Osteocyte (in vitro differentiated cells): ENCODE measurements around the gene GDF7. TPM values are rescaled to one million over a fixed set of nuclear protein-coding genes. Genes with fewer than 3 reads are reported as not detected.
A peak's percentile ranks its signal among the peaks of the same experiment; 100 is the strongest.

Experiments used
- DNase-seq: peaks from one replicate; pipeline ENCODE4 v3.0.0; 2021; ENCODE audit warnings: mixed read lengths; ENCODE audit not compliant: unreplicated experiment; ENCODE audit errors: extremely low spot score
- H3K27ac Mint-ChIP-seq: one replicate; pipeline ENCODE4 v1.8.0; 2021; ENCODE audit warnings: mild to moderate bottlenecking, mixed read lengths; ENCODE audit not compliant: unreplicated experiment
- H3K27me3 Mint-ChIP-seq: one replicate; pipeline ENCODE4 v1.8.0; 2021; ENCODE audit warnings: mixed read lengths; ENCODE audit not compliant: unreplicated experiment
- H3K36me3 Mint-ChIP-seq: one replicate; pipeline ENCODE4 v1.8.0; 2021; ENCODE audit warnings: mixed read lengths; ENCODE audit not compliant: unreplicated experiment
- H3K4me1 Mint-ChIP-seq: one replicate; pipeline ENCODE4 v1.8.0; 2021; ENCODE audit warnings: mixed read lengths; ENCODE audit not compliant: unreplicated experiment
- H3K4me3 Mint-ChIP-seq: one replicate; pipeline ENCODE4 v1.8.0; 2021; ENCODE audit warnings: mild to moderate bottlenecking, moderate library complexity, mixed read lengths; ENCODE audit not compliant: unreplicated experiment
- H3K9me3 Mint-ChIP-seq: one replicate; pipeline ENCODE4 v1.8.0; 2021; ENCODE audit warnings: mixed read lengths; ENCODE audit not compliant: unreplicated experiment
- long read RNA-seq: library from polyadenylated mRNA; unstranded; transcript quantifications from one replicate; pipeline ENCODE4 v2.0.0, GENCODE V29; 2021
- total RNA-seq: library from RNA; stranded (reverse); gene quantifications from 2 replicates; pipeline ENCODE4 v1.2.1, GENCODE V29; 2021
- TF ChIP-seq, protein P1 (sequence below): fragments of 200-600 bp; sonication (generic); IDR thresholded peaks from 2 replicates; pipeline ENCODE4 v1.5.0; 2021; ENCODE audit warnings: antibody characterized with exemption, mild to moderate bottlenecking, moderate library complexity

The GDF7 gene
- total RNA-seq = 9.0 and 10.1 TPM in 2 replicates
- long read RNA-seq, partial matches to known transcripts = 0 of 11 reads
- long read RNA-seq, other reads (novel, unspliced or antisense) = 11 of 11 reads

DNA sequence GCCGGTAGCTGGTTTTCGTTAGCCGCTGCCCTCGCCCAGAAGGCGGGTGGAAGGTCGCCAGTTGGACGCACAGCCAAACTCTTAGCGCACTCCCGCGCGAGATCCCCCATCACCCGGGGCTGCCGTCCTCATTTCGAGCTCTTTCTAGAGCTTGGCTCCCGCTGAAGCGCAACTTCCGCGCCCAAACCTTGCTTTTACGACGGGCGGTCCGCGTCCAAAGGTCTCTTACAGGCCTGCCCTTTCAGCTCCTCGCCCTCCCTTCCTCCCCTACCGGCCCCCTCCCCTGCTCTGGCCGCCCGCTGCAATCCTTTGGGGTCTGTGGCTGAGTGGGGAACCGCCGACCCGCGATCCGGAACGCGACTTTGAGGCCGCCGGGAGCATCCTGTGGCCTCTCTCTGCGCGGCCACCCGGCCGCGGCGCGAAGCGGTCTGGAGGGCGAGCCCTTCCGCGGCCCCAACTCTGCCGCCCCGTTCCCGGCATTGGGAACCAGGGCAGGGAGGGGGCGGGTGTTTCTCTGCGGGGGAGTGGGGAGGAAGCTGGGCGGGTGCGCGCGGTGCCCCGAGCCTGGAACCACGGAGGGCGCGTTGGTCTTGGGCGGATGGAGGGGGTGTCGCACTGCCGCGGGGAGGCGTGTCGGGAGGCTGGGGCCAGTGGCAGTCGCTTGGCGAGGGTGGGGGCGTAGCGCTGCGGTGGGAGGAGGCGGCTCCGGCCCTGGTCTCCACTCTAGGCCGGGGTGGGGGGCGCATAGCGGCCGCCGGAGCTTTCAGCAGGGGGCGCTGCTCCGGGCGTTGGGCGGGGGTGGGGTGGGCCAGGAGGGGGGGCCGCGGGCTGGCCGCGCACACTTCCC is at the start of gene GDF7:
Gene GDF7 (plus strand): TSS at position 841 of the 847 bp plus-strand sequence. CDS start 96 bp downstream, outside the sequence.
- Mint-ChIP-seq H3K4me1 (peaks cover 14% of the 10 kb centered on the region), H3K27ac (peak within 1 kb of the TSS; percentile 35), H3K4me3 (peak within 1 kb of the TSS; percentile 76), H3K36me3 (no peaks in the 10 kb centered on the region), H3K27me3 (peaks cover 46% of the 10 kb centered on the region), H3K9me3 (no peaks in the 10 kb centered on the region)
- DNase-seq = no peak
- TF ChIP-seq, protein P1, sequence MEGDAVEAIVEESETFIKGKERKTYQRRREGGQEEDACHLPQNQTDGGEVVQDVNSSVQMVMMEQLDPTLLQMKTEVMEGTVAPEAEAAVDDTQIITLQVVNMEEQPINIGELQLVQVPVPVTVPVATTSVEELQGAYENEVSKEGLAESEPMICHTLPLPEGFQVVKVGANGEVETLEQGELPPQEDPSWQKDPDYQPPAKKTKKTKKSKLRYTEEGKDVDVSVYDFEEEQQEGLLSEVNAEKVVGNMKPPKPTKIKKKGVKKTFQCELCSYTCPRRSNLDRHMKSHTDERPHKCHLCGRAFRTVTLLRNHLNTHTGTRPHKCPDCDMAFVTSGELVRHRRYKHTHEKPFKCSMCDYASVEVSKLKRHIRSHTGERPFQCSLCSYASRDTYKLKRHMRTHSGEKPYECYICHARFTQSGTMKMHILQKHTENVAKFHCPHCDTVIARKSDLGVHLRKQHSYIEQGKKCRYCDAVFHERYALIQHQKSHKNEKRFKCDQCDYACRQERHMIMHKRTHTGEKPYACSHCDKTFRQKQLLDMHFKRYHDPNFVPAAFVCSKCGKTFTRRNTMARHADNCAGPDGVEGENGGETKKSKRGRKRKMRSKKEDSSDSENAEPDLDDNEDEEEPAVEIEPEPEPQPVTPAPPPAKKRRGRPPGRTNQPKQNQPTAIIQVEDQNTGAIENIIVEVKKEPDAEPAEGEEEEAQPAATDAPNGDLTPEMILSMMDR = peak; percentile 69

DNA sequence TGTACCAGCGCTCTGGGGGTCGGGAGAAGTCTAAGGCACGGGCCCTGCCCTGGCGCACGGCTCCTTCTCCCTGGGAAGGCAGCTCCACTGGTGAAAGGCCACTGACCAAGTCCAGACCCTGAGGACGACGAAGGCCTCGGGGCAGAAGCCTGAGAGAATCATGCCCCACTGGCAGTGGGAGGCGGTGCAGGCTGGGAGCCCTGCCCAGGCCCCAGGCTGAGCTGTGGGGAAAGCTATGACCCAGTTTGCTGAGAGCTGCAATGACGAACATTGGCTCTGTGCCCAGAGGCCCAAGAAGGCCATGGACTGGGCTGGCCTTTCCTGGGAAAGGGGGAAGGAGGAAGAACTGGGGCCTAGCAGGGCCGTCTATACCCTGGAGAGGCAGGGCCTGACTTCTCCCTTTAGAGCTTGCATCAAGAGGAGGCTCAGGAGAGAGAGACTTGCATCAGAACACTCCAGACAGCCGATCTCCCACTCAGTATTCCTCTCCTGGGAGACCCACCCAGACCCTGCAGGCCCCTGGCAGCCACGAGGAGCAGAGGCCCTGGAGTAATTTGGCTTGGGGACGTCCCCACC is 49.0 kb upstream of the GDF7 start:
- H3K27ac Mint-ChIP-seq = peak overlapping the region; percentile 91

GRCh38 chr2:20618468-20618885 is 48.5 kb upstream of the GDF7 start:
- DNase-seq = no peak
- no peak overlapping the region for H3K4me3 Mint-ChIP-seq
- TF ChIP-seq, protein P1 = no peak
- H3K4me1 Mint-ChIP-seq = peaks cover 36% of the 10 kb centered on the region
- peak overlapping the region; percentile 91 for H3K27ac Mint-ChIP-seq
- H3K9me3 Mint-ChIP-seq = no peaks in the 10 kb centered on the region
- H3K36me3 Mint-ChIP-seq = peaks cover 22% of the 10 kb centered on the region
- H3K27me3 Mint-ChIP-seq = no peaks in the 10 kb centered on the region

More for the DNA sequence above, 49.0 kb upstream of the GDF7 start:
- TF ChIP-seq, protein P1 = no peak
- H3K4me1 Mint-ChIP-seq = peaks cover 36% of the 10 kb centered on the region
- peak; percentile 92 for DNase-seq
- peaks cover 20% of the 10 kb centered on the region for H3K36me3 Mint-ChIP-seq
- H3K27me3 Mint-ChIP-seq = no peaks in the 10 kb centered on the region
- H3K4me3 Mint-ChIP-seq = no peak overlapping the region
- H3K9me3 Mint-ChIP-seq = no peaks in the 10 kb centered on the region

GRCh38 chr2:20618886-20619521 is 47.9 kb upstream of the GDF7 start:
- Mint-ChIP-seq H3K27ac (peak overlapping the region; percentile 91), H3K4me1 (peaks cover 36% of the 10 kb centered on the region), H3K27me3 (no peaks in the 10 kb centered on the region), H3K9me3 (no peaks in the 10 kb centered on the region), H3K4me3 (no peak overlapping the region), H3K36me3 (peaks cover 22% of the 10 kb centered on the region)
- no peak for DNase-seq
- TF ChIP-seq, protein P1 = no peak
